Stimulated activated memory B cell treated with anti-CD40 and anti-IgM and Interleukin-4, amounts not matched to agents 10 μg/mL and 1 μg/mL and 100 μg/mL, for 72 hours (primary cell): ENCODE results near the gene CUL4B.
A peak's percentile ranks its signal among the peaks of the same experiment; 100 is the strongest.
"Not testable (repeated sequence)": the region's sequence is repeated elsewhere in the genome, so short reads cannot be mapped to it uniquely, and the experiment has no call there.

Source experiments
- ATAC-seq: fragments of 150-1000 bp; cut with Tn5 transposase; 2 replicates; pipeline ENCODE4 v1.10.0; 2021
- H3K27ac Mint-ChIP-seq: one replicate; pipeline ENCODE4 v1.8.0; 2022; ENCODE audit warnings: mild to moderate bottlenecking, mixed read lengths
- H3K27me3 Mint-ChIP-seq: one replicate; pipeline ENCODE4 v1.8.0; 2022; ENCODE audit warnings: mixed read lengths
- H3K36me3 Mint-ChIP-seq: one replicate; pipeline ENCODE4 v1.8.0; 2022; ENCODE audit warnings: mixed read lengths
- H3K4me1 Mint-ChIP-seq: one replicate; pipeline ENCODE4 v1.8.0; 2022; ENCODE audit warnings: mixed read lengths
- H3K4me3 Mint-ChIP-seq: one replicate; pipeline ENCODE4 v1.8.0; 2022; ENCODE audit warnings: mild to moderate bottlenecking, moderate library complexity, mixed read lengths
- H3K9me3 Mint-ChIP-seq: one replicate; pipeline ENCODE4 v1.8.0; 2022; ENCODE audit warnings: mixed read lengths

The CUL4B gene

DNA sequence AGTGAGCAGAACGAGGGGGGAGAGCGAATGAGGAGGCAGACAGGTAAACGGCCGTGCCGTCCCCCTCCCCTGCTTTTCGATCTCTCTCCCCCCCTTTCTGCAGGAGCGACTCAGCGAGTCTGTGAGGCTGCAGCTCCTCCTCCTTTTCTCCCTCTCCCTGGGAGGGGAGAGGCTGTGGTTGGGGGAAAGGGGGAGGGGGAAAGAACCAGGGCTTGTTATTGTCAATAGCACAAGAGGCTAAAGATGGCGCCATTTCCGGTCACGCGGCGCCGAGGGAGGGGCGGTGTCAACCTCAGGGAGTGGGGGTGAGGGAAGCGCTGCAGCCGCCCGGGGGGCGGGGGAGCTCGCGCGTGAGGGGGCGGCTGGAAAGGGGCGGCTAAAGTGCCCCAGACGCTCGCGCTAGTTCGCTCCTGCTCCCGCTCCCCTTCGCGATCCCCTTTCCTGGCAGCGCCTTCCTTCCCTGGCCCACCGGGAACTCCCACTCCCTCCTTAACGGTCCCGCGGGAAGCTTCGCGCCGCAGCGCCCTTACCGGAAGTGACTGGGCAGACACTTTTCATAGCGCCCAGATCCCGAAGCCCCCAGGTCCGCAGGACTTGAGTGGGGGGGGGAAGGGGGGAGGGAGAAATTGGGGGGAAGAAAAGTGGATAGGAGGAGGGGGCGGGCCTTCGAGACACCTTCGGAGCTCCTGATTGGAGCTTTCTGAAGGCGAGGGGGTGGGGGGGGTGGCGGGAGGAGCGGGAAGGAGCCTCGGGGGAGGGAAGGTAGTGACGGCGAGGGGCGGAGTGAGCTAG, at the start of gene CUL4B:
Gene CUL4B, minus strand, starts transcription at position 121 of the 792 bp plus-strand sequence. CDS start 324 bp downstream, outside the sequence.
- Mint-ChIP-seq H3K4me1 (peaks cover 13% of the 10 kb centered on the region), H3K4me3 (peak within 1 kb of the TSS; percentile 100), H3K27me3 (no peaks in the 10 kb centered on the region), H3K9me3 (no peaks in the 10 kb centered on the region), H3K36me3 (no peaks in the 10 kb centered on the region), H3K27ac (peak within 1 kb of the TSS; percentile 98)
- peak; percentile 97 for ATAC-seq

DNA sequence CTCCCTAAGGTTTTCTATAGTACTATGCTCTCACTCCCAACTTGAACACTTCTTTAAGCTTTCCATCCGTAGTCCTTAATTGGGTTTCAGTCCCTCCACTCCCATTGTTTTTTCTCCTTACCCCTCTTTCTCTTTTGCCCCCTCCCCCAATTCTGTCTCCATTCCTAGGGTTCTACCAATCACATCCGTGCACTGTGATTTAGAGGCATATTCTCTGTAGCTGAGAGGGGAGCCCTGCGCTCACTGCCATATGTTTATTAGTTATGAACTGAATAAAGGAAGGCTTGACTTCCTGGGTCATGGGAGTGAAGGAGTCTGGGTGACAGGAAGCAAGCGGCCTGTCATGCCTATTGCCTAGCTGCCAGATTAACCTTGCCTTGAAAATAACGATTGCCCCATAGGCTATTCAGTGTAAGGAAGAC, 43.6 kb upstream of the CUL4B start:
- peak; percentile 73 for ATAC-seq

DNA sequence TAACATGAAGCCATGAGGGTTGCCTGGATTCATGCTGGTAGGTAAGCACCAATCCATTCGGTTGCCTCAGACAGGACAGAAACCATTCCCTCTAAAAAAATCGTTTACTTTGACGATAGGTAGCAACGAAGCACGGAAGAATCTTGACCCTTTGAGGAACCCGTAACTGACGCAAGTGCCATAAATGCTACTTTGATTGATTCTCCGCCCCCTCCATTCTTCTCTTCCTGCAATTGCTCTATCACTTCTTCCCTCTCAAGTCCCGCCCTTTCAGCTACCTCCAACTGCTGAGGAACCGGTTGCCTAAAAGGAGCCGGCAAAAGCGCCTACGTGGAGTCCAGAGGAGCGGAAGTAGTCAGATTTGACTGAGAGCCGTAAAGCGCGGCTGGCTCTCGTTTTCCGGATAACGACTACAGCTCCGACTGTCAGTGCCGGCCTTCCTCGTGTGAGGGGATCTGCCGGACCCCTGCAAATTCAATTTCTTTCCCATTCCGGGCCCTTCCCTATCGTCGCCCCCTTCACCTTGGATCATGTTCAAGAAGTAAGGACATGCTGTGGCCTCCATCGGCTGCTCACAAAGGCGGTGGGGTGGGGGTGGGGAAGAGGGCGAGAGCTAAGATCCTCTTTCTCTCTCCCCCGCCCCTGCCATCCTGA, 43.1 kb upstream of the CUL4B start, which contains the start of gene MCTS1:
Gene MCTS1, plus strand, starts transcription at position 395 of the 654 bp plus-strand sequence. Its CDS starts 136 bp downstream, at position 531.
- Mint-ChIP-seq H3K4me3 (peak within 1 kb of the TSS; percentile 95), H3K27me3 (no peaks in the 10 kb centered on the region), H3K4me1 (no peaks in the 10 kb centered on the region), H3K9me3 (no peaks in the 10 kb centered on the region), H3K36me3 (peaks cover 5% of the 10 kb centered on the region), H3K27ac (peak within 1 kb of the TSS; percentile 99)
- peak; percentile 94 for ATAC-seq

More for the DNA sequence above, 43.6 kb upstream of the CUL4B start:
- Mint-ChIP-seq H3K27me3 (no peaks in the 10 kb centered on the region), H3K4me1 (no peaks in the 10 kb centered on the region), H3K9me3 (no peaks in the 10 kb centered on the region), H3K36me3 (peaks cover 5% of the 10 kb centered on the region), H3K4me3 (peak overlapping the region; percentile 95), H3K27ac (peak overlapping the region; percentile 99)

DNA sequence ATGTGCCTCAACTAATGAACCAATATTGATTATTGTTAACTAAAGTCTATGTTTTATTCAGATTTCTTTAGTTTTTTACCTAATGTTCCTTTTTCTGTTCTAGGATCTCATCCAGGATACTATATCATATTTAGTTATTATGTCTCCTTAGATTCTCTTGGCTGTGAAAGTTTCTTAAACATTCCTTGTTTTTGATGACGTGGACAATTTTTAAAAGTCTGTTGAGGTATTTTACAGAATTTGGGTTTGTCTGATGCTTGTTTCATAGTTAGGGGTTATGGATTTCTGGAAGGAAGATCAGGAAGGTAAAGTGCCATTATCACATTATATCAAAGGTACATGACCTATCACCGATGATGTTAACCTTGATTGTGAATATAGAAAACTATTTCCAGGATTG, 24.9 kb upstream of the CUL4B start:
- Mint-ChIP-seq H3K27ac (no peak overlapping the region), H3K4me1 (no peaks in the 10 kb centered on the region), H3K27me3 (no peaks in the 10 kb centered on the region), H3K9me3 (no peaks in the 10 kb centered on the region), H3K36me3 (no peaks in the 10 kb centered on the region), H3K4me3 (no peak overlapping the region)
- ATAC-seq = no peak

DNA sequence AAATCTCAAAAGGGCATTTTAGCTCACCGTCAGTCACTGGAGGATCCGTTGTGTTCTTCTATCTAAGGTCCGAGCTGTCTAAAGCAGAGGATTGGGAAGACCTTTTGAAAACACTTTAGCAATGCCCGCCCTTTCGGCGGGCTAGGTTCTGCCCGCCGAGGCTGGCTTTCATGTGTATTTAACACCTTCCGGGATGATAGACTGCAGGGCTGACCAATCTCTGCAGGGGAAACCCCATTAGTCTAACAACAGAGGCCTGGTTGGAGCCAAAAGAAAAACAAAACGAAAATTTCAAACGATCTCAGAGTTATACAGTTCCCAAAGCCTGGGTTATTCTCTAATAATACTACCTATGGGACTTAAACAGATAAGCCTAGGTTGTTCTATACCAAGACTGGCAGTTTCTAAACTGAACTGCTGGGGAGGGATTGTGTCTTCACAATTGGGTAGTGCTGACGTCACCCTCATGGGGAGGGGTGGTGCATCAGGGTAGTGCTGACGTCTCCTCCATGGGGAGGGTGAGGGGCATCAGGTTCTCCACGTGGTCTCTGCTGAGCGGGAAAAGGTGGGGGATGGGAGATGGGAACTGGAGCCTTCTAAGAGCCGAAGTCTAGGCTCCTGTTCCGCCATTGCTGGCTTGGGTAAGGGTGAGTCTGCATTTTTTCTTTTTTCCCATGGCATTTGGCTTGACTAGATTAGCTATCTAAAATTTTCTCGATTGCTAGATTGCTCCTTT, 14.8 kb upstream of the CUL4B start:
- no peaks in the 10 kb centered on the region for H3K27me3 Mint-ChIP-seq
- H3K4me1 Mint-ChIP-seq = no peaks in the 10 kb centered on the region
- H3K27ac Mint-ChIP-seq = no peak overlapping the region
- no peak overlapping the region for H3K4me3 Mint-ChIP-seq
- no peaks in the 10 kb centered on the region for H3K36me3 Mint-ChIP-seq
- no peak for ATAC-seq
- no peaks in the 10 kb centered on the region for H3K9me3 Mint-ChIP-seq

DNA sequence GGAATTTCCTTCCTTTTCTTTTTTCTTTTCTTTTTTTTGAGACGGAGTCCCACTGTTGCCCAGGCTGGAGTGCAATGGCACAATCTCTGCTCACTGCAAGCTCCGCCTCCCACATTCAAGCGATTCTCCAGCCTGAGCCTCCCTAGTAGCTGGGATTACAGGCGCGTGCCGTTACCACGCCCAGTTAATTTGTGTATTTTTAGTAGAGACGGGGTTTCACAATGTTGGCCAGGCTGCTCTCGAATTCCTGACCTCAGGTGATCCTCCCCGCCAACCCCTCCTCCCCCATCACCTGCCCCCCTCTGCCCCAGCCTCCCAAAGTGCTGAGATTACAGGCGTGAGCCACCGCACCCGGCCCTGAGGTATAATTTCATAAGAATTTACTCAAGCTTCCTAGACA, 13.0 kb upstream of the CUL4B start:
- not testable (repeated sequence) for H3K4me3 Mint-ChIP-seq, H3K36me3 Mint-ChIP-seq, H3K9me3 Mint-ChIP-seq, ATAC-seq, H3K4me1 Mint-ChIP-seq, H3K27me3 Mint-ChIP-seq, H3K27ac Mint-ChIP-seq

DNA sequence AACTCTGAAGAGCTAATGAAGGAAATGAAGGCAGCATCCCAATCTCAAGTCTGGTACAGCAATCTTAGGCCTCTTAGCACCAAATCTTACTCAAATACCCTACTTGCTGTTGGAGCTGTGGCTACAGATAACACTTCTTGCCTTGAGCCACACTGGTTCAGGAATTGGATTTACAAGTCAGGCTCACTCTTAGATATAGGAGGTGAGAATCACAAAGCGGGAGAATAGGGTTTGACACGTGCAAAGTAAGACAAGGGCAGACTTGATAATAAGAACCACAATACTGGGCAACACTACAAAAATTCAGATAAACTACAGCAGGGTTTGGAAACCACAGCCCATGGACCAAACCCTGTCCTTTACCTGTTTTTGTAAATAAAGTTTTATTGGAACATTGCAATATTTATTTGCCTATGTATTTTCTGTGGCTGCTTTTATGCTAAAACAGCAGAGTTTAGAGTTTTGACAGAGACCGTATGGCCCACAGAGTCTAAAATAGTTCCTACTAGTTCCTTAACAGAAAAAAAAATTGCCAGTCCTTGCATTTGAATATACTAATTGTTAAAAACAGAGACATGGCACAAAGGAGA, 9.3 kb upstream of the CUL4B start:
- Mint-ChIP-seq H3K27ac (no peak overlapping the region), H3K4me1 (no peaks in the 10 kb centered on the region), H3K27me3 (no peaks in the 10 kb centered on the region), H3K36me3 (no peaks in the 10 kb centered on the region), H3K9me3 (no peaks in the 10 kb centered on the region), H3K4me3 (no peak overlapping the region)
- no peak for ATAC-seq

DNA sequence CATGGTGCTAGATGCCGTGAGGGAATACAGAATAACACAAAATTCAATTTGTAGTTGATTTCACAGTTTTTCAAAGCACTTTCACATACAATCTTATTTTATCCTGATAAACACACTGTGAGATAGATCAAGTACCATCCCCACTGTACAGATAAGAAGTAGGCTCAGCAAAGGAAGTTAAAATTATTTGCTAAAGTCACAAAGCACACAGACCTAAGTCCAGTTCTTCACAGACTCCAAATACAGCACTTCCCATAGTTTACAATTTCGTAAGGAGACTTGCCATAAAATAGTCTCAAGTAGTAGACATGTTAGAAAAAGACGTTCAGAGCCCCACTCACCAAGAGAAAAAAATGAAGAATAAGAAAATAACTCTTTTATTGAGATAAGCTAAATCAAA, 7.8 kb upstream of the CUL4B start:
- H3K27ac Mint-ChIP-seq = no peak overlapping the region
- no peak for ATAC-seq
- no peaks in the 10 kb centered on the region for H3K27me3 Mint-ChIP-seq
- no peaks in the 10 kb centered on the region for H3K9me3 Mint-ChIP-seq
- H3K4me1 Mint-ChIP-seq = no peaks in the 10 kb centered on the region
- H3K4me3 Mint-ChIP-seq = no peak overlapping the region
- no peaks in the 10 kb centered on the region for H3K36me3 Mint-ChIP-seq

DNA sequence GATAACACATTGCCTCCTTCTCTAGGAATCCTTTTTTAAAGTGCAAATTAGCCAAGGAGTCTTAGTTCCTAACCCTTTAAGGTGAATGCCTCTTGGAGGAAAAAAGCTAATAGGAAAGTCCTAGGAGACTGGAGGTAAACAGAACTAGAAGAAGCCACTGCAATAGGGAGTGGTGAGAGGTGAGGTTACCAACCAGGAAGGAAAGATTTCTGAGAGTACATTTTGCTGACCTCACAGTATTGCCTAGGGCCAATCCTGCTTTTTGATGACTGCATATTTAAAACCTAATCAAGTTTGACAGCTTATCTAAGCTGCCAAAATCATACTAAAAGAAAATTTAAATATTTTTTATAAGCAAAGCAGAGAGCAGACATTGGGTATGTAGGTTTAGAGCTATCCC, 7.3 kb upstream of the CUL4B start:
- Mint-ChIP-seq H3K4me1 (no peaks in the 10 kb centered on the region), H3K4me3 (no peak overlapping the region), H3K27me3 (no peaks in the 10 kb centered on the region), H3K27ac (no peak overlapping the region), H3K36me3 (no peaks in the 10 kb centered on the region), H3K9me3 (no peaks in the 10 kb centered on the region)
- ATAC-seq = no peak

DNA sequence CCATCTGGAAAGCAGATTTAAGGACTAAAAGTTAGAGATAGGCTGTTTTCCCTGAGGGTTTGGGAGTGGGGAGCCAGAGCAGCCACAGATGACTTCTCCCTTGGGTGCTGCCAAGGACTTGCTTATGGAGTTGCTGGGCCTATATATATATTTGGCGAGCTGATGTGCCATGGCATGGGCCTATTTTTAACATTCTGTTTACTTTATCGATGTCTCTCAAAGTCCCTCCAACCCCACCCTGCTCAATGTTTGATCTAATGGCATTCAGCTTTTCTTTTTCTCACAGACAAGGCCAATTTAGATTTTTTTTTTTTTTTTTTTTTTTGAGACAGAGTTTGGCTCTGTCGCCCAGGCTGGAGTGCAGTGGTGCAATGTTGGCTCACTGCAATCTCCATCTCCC, 6.1 kb upstream of the CUL4B start:
- Mint-ChIP-seq H3K27me3 (no peaks in the 10 kb centered on the region), H3K4me1 (peaks cover 10% of the 10 kb centered on the region), H3K27ac (no peak overlapping the region), H3K4me3 (no peak overlapping the region), H3K9me3 (no peaks in the 10 kb centered on the region), H3K36me3 (no peaks in the 10 kb centered on the region)
- ATAC-seq = no peak

DNA sequence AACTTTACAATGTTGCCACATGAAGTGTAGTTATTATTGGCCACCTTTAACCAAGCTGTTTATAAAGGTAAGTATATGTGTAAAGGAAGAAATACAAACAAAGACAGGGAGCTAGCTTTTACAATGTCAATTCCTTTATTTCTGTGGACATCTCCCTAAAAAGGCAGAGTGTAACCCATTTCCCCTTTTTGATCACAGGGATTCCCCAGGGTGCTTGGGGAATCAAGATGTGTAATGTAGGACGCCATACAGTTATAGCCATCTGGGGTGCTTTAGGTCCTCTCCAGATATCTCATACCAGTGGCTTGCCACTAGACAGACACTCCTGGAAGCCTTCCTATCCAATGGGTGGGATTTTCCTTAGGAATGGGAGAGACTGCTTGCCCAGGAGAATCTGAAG, 4.2 kb upstream of the CUL4B start:
- Mint-ChIP-seq H3K4me3 (no peak overlapping the region), H3K4me1 (peaks cover 13% of the 10 kb centered on the region), H3K27me3 (no peaks in the 10 kb centered on the region), H3K9me3 (no peaks in the 10 kb centered on the region), H3K27ac (no peak overlapping the region), H3K36me3 (no peaks in the 10 kb centered on the region)
- no peak for ATAC-seq

DNA sequence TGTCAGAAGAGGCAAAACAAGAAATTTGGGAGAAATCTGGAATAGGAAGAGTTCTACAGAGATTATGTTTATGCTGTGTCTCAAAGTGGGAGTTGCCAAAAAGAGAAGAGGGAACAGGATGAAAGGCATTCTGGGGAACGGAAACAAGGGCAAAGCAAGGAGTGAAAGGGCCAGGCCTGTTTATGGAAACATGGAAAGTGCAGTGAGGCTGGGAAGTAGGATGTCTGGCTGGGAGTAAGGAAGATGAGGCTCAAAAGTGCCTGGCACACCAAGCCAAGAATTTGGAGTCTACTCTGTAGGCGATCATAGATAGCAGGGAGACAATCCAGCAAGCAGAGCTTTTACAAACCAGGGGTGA, 1.8 kb upstream of the CUL4B start:
- H3K4me1 Mint-ChIP-seq = peaks cover 13% of the 10 kb centered on the region
- H3K9me3 Mint-ChIP-seq = no peaks in the 10 kb centered on the region
- peak overlapping the region; percentile 98 for H3K27ac Mint-ChIP-seq
- H3K4me3 Mint-ChIP-seq = no peak overlapping the region
- no peaks in the 10 kb centered on the region for H3K36me3 Mint-ChIP-seq
- no peaks in the 10 kb centered on the region for H3K27me3 Mint-ChIP-seq
- no peak for ATAC-seq

DNA sequence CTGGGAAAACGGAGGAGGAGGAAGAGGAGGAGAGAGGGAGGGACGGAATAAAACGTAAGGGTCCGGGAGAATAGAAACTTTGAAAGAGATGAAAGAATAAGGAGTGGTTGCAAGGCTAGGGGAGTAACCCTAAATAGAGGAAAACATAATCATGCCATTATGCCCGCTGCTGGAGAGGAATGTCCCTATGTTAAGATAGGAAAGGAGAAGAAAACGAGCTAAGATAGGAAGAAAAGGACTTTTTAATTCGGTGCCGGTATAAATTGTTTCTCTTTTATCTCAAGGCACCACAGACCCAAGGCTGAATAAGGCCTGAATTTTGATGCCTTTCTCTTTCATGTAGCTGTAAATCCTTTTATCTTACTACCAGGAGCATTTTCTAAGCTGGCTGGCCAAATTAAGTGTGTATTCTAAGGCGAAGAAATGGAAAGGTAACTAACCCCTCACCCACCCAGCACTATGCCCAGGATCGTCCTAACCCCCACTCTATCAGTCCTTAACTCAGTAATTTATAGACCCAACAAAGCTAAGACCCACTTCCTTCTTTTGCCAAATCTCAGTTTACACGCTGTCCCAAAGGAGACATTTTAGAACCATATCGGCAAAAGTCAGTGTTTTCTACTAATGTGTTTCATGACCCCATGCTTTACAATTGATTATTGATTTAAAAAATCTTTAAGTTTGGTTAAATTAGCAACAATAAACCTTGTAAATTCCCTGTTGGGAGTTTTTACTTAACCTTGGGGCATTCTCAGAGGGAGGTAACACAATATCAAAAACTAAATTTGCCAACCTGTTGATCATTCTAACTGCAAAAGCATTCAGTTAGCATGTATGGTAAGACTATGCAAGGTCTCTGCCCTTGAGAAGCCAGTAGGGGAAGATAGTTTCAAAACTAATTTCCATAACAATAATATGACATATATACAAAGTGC, 1.1 kb upstream of the CUL4B start:
- H3K27me3 Mint-ChIP-seq = no peaks in the 10 kb centered on the region
- peak overlapping the region; percentile 98 for H3K27ac Mint-ChIP-seq
- no peak for ATAC-seq
- H3K4me3 Mint-ChIP-seq = peak overlapping the region; percentile 100
- H3K36me3 Mint-ChIP-seq = no peaks in the 10 kb centered on the region
- no peaks in the 10 kb centered on the region for H3K9me3 Mint-ChIP-seq
- H3K4me1 Mint-ChIP-seq = peaks cover 13% of the 10 kb centered on the region

DNA sequence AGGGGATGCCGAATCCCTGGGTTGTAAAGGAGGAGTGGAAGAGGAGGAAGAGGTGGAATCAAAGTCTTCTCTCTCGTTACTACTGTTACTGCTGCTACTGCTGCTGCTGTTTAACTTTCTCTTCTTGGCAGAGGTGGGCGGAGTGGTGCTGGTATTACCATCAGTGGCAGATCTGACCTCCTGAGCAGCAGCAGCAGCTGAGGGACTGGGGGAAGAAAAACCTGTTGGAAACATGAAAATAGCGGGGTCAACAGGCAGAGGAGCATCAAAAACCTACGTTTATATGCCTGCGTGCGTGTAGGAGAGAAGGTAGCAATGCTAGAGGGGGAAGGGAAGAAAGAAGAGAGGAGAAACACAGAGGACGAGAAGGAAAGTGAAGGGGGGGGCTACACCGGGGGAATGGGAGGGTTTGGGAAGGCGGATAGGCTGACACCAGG, 339 bp downstream of the CUL4B start:
- peaks cover 13% of the 10 kb centered on the region for H3K4me1 Mint-ChIP-seq
- peak; percentile 75 for ATAC-seq
- H3K4me3 Mint-ChIP-seq = peak overlapping the region; percentile 100
- no peaks in the 10 kb centered on the region for H3K9me3 Mint-ChIP-seq
- H3K36me3 Mint-ChIP-seq = no peaks in the 10 kb centered on the region
- H3K27me3 Mint-ChIP-seq = no peaks in the 10 kb centered on the region
- H3K27ac Mint-ChIP-seq = peak overlapping the region; percentile 98
